ENCODE results near the gene RFNG. TPM values are rescaled to one million over a fixed set of nuclear protein-coding genes. Genes with fewer than 3 reads are reported as not detected.

The RFNG gene
- total and polyA plus RNA-seq, 12 donors = 21.2 to 78.0 (median 47.4) TPM

DNA sequence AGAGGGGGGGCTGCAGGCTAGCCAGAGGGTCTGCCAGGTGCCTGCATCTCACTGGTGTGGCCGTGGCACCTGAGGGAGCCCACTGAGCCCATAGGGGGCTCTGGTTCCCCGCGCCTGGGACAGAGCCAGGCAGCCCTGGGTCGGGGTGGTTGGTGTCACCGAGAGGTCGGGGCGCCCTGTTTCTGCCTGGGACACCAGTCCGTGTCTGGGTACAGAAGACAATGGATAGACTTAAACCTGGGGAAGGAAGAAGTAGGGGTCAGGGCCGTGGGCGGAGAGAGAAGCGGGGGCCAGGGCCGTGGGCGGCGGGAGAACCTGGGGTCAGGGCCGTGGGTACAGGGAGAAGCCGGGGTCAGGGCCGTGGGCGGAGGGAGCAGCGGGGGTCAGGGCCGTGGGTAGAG lies 3.0 kb downstream of the RFNG start:
- H3K4me3 ChIP-seq = no peak overlapping the region
- H3K9me3 ChIP-seq (replicated peaks in 1 of 3) = no peaks in the 10 kb centered on the region
- intact Hi-C loops (cut with DNase I) = no loop called here
- H3K36me3 ChIP-seq (replicated peaks in 1 of 2) = peaks cover 0 to 34% of the 10 kb centered on the region in 2 donors
- H3K27ac ChIP-seq = no peak overlapping the region
- no peak for DNase-seq
- WGBS, 4 donors = 84 to 87% (median 86%) methylated on average over 19 to 20 of the region's 20 CpGs
- no peaks in the 10 kb centered on the region for H3K27me3 ChIP-seq
- no peak for TF ChIP-seq POLR2A (IDR thresholded peaks at IDR 0.05)
- TF ChIP-seq, protein P1, sequence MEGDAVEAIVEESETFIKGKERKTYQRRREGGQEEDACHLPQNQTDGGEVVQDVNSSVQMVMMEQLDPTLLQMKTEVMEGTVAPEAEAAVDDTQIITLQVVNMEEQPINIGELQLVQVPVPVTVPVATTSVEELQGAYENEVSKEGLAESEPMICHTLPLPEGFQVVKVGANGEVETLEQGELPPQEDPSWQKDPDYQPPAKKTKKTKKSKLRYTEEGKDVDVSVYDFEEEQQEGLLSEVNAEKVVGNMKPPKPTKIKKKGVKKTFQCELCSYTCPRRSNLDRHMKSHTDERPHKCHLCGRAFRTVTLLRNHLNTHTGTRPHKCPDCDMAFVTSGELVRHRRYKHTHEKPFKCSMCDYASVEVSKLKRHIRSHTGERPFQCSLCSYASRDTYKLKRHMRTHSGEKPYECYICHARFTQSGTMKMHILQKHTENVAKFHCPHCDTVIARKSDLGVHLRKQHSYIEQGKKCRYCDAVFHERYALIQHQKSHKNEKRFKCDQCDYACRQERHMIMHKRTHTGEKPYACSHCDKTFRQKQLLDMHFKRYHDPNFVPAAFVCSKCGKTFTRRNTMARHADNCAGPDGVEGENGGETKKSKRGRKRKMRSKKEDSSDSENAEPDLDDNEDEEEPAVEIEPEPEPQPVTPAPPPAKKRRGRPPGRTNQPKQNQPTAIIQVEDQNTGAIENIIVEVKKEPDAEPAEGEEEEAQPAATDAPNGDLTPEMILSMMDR (IDR thresholded peaks at IDR 0.05) = no peak
- peaks cover 17 to 20% of the 10 kb centered on the region in 2 donors for H3K4me1 ChIP-seq (replicated peaks in 1 of 2)

DNA sequence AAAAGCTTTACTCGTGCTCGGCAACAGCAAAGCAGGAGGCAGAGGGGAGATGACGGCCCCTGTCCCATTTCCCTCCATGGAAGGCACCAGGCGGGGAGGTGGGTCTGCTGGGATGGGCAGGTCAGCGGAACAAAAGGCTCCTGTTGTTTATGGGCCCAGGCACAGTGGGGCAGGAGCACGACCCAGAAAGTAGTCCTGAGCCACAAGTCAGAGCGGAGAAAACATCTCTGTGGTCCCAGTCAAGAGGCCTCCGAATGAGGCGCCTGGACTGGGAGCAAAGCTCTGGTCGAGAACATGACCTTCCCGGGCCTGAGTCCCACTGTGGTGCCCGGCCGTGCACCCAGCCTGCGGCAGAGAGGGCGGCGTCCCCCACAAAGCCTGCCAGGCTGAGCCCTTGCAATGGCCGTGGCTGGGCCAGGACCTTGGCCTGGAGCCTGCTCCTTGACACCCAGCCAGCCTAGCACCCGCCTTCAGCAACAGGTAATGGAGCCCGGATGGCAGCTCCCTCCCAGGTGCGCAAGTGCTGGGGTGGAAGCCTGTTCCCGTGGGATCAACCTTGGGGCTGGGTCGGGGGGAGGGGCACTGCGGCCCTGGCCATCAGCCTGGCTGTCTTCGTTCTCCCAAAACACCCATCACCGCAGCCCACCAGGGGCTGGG lies 3.6 kb downstream of the RFNG start:
- Histone ChIP-seq H3K4me1 (replicated peaks in 1 of 2) (peaks cover 15% of the 10 kb centered on the region in 2 donors), H3K27me3 (no peaks in the 10 kb centered on the region), H3K27ac (no peak overlapping the region), H3K9me3 (replicated peaks in 1 of 3) (no peaks in the 10 kb centered on the region), H3K36me3 (replicated peaks in 1 of 2) (peaks cover 0 to 31% of the 10 kb centered on the region in 2 donors), H3K4me3 (no peak overlapping the region)
- intact Hi-C loops (cut with DNase I) = no loop called here
- DNase-seq = no peak
- 87 to 90% (median 90%) methylated on average over 9 to 25 of the region's 25 CpGs for WGBS, 4 donors
- no peak for TF ChIP-seq POLR2A (IDR thresholded peaks at IDR 0.05)
- TF ChIP-seq, protein P1 (IDR thresholded peaks at IDR 0.05) = no peak

- H3K4me3 ChIP-seq = no peak overlapping the region
- H3K27me3 ChIP-seq = no peaks in the 10 kb centered on the region
- H3K9me3 ChIP-seq (replicated peaks in 1 of 3) = no peaks in the 10 kb centered on the region
- no peak for DNase-seq
- intact Hi-C loops (cut with DNase I) = no loop called here
- TF ChIP-seq, protein P1 (IDR thresholded peaks at IDR 0.05) = no peak
- TF ChIP-seq POLR2A (IDR thresholded peaks at IDR 0.05) = no peak
- 90 to 96% (median 91%) methylated on average over 19 to 24 of the region's 24 CpGs for WGBS, 4 donors
- peaks cover 0 to 31% of the 10 kb centered on the region in 2 donors for H3K36me3 ChIP-seq (replicated peaks in 1 of 2)
- H3K4me1 ChIP-seq (replicated peaks in 1 of 2) = peaks cover 8 to 9% of the 10 kb centered on the region in 2 donors
- no peak overlapping the region for H3K27ac ChIP-seq
Observed at GRCh38 chr17:82047379-82047778, 4.2 kb downstream of the RFNG start.

- TF ChIP-seq, protein P1 (IDR thresholded peaks at IDR 0.05) = no peak
- no peak for TF ChIP-seq POLR2A (IDR thresholded peaks at IDR 0.05)
- H3K4me3 ChIP-seq = no peak overlapping the region
- no peak overlapping the region for H3K27ac ChIP-seq
- H3K36me3 ChIP-seq (replicated peaks in 1 of 2) = peaks cover 0 to 31% of the 10 kb centered on the region in 2 donors
- H3K27me3 ChIP-seq = no peaks in the 10 kb centered on the region
- DNase-seq = no peak
- intact Hi-C loops (cut with DNase I) = no loop called here
- WGBS, 4 donors = 91 to 94% (median 93%) methylated on average over 20 to 21 of the region's 21 CpGs
- peaks cover 7 to 8% of the 10 kb centered on the region in 2 donors for H3K4me1 ChIP-seq (replicated peaks in 1 of 2)
- no peaks in the 10 kb centered on the region for H3K9me3 ChIP-seq (replicated peaks in 1 of 3)
Observed at GRCh38 chr17:82046903-82047302, 4.7 kb downstream of the RFNG start.

All from adrenal gland (tissue), 12 donors.